ENCODE results near the gene MOV10. TPM values are rescaled to one million over a fixed set of nuclear protein-coding genes. Genes with fewer than 3 reads are reported as not detected.

Gene MOV10
- total RNA-seq, 1 donor from 2014 or later: 134 TPM

GRCh38 chr1:112673592-112674439 is 643 bp upstream of the MOV10 start:
- intact Hi-C loops (cut with micrococcal nuclease): loop anchor here (1.0 to 10.0 kb wide), 4 partner anchors 31 to 169 kb away; partner anchors contain the start of genes CAPZA1, PPM1J, ST7L and WNT2B

- intact Hi-C loops (cut with micrococcal nuclease): loop anchor here (1.0 to 10.0 kb wide), 4 partner anchors 30 to 170 kb away; partner anchors contain the start of genes CAPZA1, PPM1J, ST7L and WNT2B
These were observed 698 bp downstream of the MOV10 start for GRCh38 chr1:112674986-112675727.

- intact Hi-C loops (cut with micrococcal nuclease): loop anchor here (1.0 to 10.0 kb wide), 2 partner anchors 8 to 171 kb away; partner anchors contain the start of gene WNT2B
These were observed 1.4 kb downstream of the MOV10 start for GRCh38 chr1:112675728-112676381.

- intact Hi-C loops (cut with micrococcal nuclease): loop anchor here (1.0 to 10.0 kb wide), 2 partner anchors 8 to 172 kb away; partner anchors contain the start of gene WNT2B
These were observed 2.1 kb downstream of the MOV10 start for GRCh38 chr1:112676543-112676942.

- intact Hi-C loops (cut with micrococcal nuclease): loop anchor here (10.0 kb wide), 1 partner anchor 173 kb away; the partner anchor contains the start of gene WNT2B
These were observed 3.0 kb downstream of the MOV10 start for GRCh38 chr1:112677501-112677900.

- intact Hi-C loops (cut with micrococcal nuclease): loop anchor here (10.0 kb wide), 1 partner anchor 174 kb away; the partner anchor contains the start of gene WNT2B
These were observed 4.1 kb downstream of the MOV10 start for GRCh38 chr1:112678605-112679004.

GRCh38 chr1:112685913-112686312 is 11.5 kb downstream of the MOV10 start:
- intact Hi-C loops (cut with micrococcal nuclease): no loop called here

- intact Hi-C loops (cut with micrococcal nuclease): no loop called here
These were observed 12.0 kb downstream of the MOV10 start for GRCh38 chr1:112686417-112686816.

GRCh38 chr1:112686835-112687234 is 12.4 kb downstream of the MOV10 start:
- intact Hi-C loops (cut with micrococcal nuclease): no loop called here

GRCh38 chr1:112687361-112687760 is 12.9 kb downstream of the MOV10 start:
- intact Hi-C loops (cut with micrococcal nuclease): no loop called here

GRCh38 chr1:112687785-112688496 is 13.5 kb downstream of the MOV10 start:
- intact Hi-C loops (cut with micrococcal nuclease): no loop called here

- intact Hi-C loops (cut with micrococcal nuclease): no loop called here
These were observed 14.3 kb downstream of the MOV10 start for GRCh38 chr1:112688781-112689193.

- intact Hi-C loops (cut with micrococcal nuclease): no loop called here
These were observed 14.9 kb downstream of the MOV10 start for GRCh38 chr1:112689196-112689841.

- intact Hi-C loops (cut with micrococcal nuclease): no loop called here
These were observed 15.4 kb downstream of the MOV10 start for GRCh38 chr1:112689842-112690237.

GRCh38 chr1:112692681-112693080 is 18.2 kb downstream of the MOV10 start:
- intact Hi-C loops (cut with micrococcal nuclease): no loop called here

- intact Hi-C loops (cut with micrococcal nuclease): no loop called here
These were observed 19.4 kb downstream of the MOV10 start for GRCh38 chr1:112693821-112694220.

- intact Hi-C loops (cut with micrococcal nuclease): no loop called here
These were observed 20.0 kb downstream of the MOV10 start for GRCh38 chr1:112694363-112694929.

GRCh38 chr1:112695276-112695675 is 20.8 kb downstream of the MOV10 start:
- intact Hi-C loops (cut with micrococcal nuclease): no loop called here

GRCh38 chr1:112696578-112697314 is 22.3 kb downstream of the MOV10 start:
- intact Hi-C loops (cut with micrococcal nuclease): no loop called here

Data from T-helper 1 cell treated with Interleukin-12 subunit alpha and Interleukin-12 subunit beta and Interleukin-4 antibody, amounts not matched to agents 30 ng/mL and 1 ng/mL, for 36 hours (primary cell).